B cell (primary cell): Measurements from ENCODE around the gene MICU1. TPM values are rescaled to one million over a fixed set of nuclear protein-coding genes. Genes with fewer than 3 reads are reported as not detected.

Source experiments
- ATAC-seq: fragments of 200-7000 bp; cut with Tn5 transposase; one replicate; pipeline ENCODE4 v1.10.0; 2021; ENCODE audit warnings: low read depth, mild to moderate bottlenecking, moderate number of reproducible peaks, moderate library complexity
- CTCF ChIA-PET: fragments of 350-600 bp; sonication (Branson Sonifier 250); formaldehyde crosslinking; loops from one replicate; lab custom pipeline; 2021; ENCODE audit warnings: antibody characterized with exemption, inconsistent platforms; lab: Charles Lee
- POLR2A ChIA-PET: fragments of 350-600 bp; sonication (Branson Sonifier 250); formaldehyde crosslinking; loops from one replicate; lab custom pipeline; 2021; ENCODE audit warnings: antibody characterized with exemption; lab: Charles Lee
- DNase-seq: peaks from one replicate; pipeline ENCODE4 v3.0.0; 2013
- H2AFZ ChIP-seq: 2 replicates; pipeline ENCODE4 v1.6.1; 2012; ENCODE audit warnings: mild to moderate bottlenecking, low read depth, low read length; ENCODE audit not compliant: insufficient read depth, poor library complexity, severe bottlenecking
- H3K27ac ChIP-seq, 2 donors: 1 replicate in 1 of 2; 2 replicates in 1 of 2; pipeline ENCODE4 v1.5.1; 2012 to 2013; ENCODE audit warnings: low read length in 2 of 2, mild to moderate bottlenecking in 2 of 2, moderate library complexity in 1 of 2
- H3K27me3 ChIP-seq, 4 experiments: fragments of 200-600 bp in 1 of 4; sonication (generic) in 1 of 4; replicated peaks in 1 of 4; 1 replicate in 2 of 4; 2 replicates in 2 of 4; pipeline versions ENCODE4 v1.6.1 to v1.7.0; 2013 to 2016; ENCODE audit warnings: low read length in 3 of 4, mild to moderate bottlenecking in 2 of 4, mixed read lengths in 1 of 4, moderate library complexity in 1 of 4; ENCODE audit not compliant: insufficient read depth in 4 of 4, control insufficient read depth in 3 of 4; ENCODE audit errors: control extremely low read depth in 1 of 4
- H3K36me3 ChIP-seq, 2 experiments: replicated peaks in 1 of 2; 1 replicate in 1 of 2; 2 replicates in 1 of 2; pipeline versions ENCODE4 v1.6.1 to v1.7.1; 2013; ENCODE audit warnings: low read length in 1 of 2; ENCODE audit not compliant: insufficient read depth in 2 of 2, control insufficient read depth in 1 of 2; ENCODE audit errors: control extremely low read depth in 1 of 2, extremely low read depth in 1 of 2
- H3K4me1 ChIP-seq, 2 donors: fragments of 200-600 bp in 1 of 2; sonication (generic) in 1 of 2; 1 replicate in 1 of 2; 2 replicates in 1 of 2; pipeline versions ENCODE4 v1.5.1 to v1.6.1; 2013 to 2017; ENCODE audit warnings: low read length in 2 of 2; ENCODE audit not compliant: control insufficient read depth in 2 of 2, insufficient read depth in 2 of 2
- H3K4me2 ChIP-seq: replicated peaks from 2 replicates; pipeline ENCODE3; 2012; ENCODE audit warnings: mild to moderate bottlenecking, low read depth, low read length; ENCODE audit not compliant: poor library complexity, severe bottlenecking
- H3K4me3 ChIP-seq, 5 experiments: fragments of 200-600 bp in 1 of 5; sonication (generic) in 1 of 5; 1 replicate in 3 of 5; 2 replicates in 2 of 5; pipeline versions ENCODE4 v1.5.1 to v1.7.0; 2011 to 2016; ENCODE audit warnings: low read length in 4 of 5, mild to moderate bottlenecking in 4 of 5, low read depth in 2 of 5, control low read depth in 1 of 5, moderate library complexity in 1 of 5; ENCODE audit not compliant: insufficient read depth in 1 of 5; ENCODE audit errors: control extremely low read depth in 1 of 5, extremely low read depth in 1 of 5
- H3K79me2 ChIP-seq: fragments of 200-600 bp; sonication (generic); one replicate; pipeline ENCODE4 v1.6.0; 2016; ENCODE audit warnings: low read length; ENCODE audit not compliant: control insufficient read depth, insufficient read depth
- H3K9ac ChIP-seq: fragments of 200-600 bp; sonication (generic); 2 replicates; pipeline ENCODE4 v1.6.1; 2017; ENCODE audit warnings: mild to moderate bottlenecking, low read length, moderate library complexity
- H3K9me3 ChIP-seq, 3 donors: one replicate each; pipeline versions ENCODE4 v1.6.1 to v1.7.1; 2013; ENCODE audit warnings: low read length in 2 of 3; ENCODE audit not compliant: control insufficient read depth in 2 of 3, insufficient read depth in 1 of 3; ENCODE audit errors: control extremely low read depth in 1 of 3
- H4K20me1 ChIP-seq: 2 replicates; pipeline ENCODE4 v1.6.0; 2012; ENCODE audit warnings: mild to moderate bottlenecking, low read length; ENCODE audit not compliant: insufficient read depth, control insufficient read depth, poor library complexity, severe bottlenecking
- H3K27ac Mint-ChIP-seq: one replicate; pipeline ENCODE4 v1.8.0; 2021; ENCODE audit warnings: mixed read lengths
- H3K27me3 Mint-ChIP-seq: one replicate; pipeline ENCODE4 v1.8.0; 2021; ENCODE audit warnings: mixed read lengths
- H3K4me1 Mint-ChIP-seq: one replicate; pipeline ENCODE4 v1.8.0; 2021; ENCODE audit warnings: mixed read lengths
- H3K4me3 Mint-ChIP-seq: one replicate; pipeline ENCODE4 v1.8.0; 2021; ENCODE audit warnings: mixed read lengths
- H3K9me3 Mint-ChIP-seq: one replicate; pipeline ENCODE4 v1.8.0; 2022; ENCODE audit warnings: mixed read lengths; ENCODE audit not compliant: insufficient read depth
- CTCF ChIP-seq: fragments of 200-600 bp; IDR thresholded peaks from one replicate; pipeline ENCODE4 v1.8.0; 2022; ENCODE audit warnings: antibody characterized with exemption, mild to moderate bottlenecking
- EZH2 ChIP-seq: IDR thresholded peaks from 2 replicates; pipeline ENCODE4 v1.6.1; 2012; ENCODE audit warnings: borderline replicate concordance, low read depth, mild to moderate bottlenecking, moderate library complexity, low read length; ENCODE audit not compliant: insufficient read depth, poor library complexity, severe bottlenecking
- WGBS: methylation state at CpG from one replicate; pipeline ENCODE4 v1.1.5; 2013; ENCODE audit warnings: missing lambda C conversion rate; ENCODE audit not compliant: insufficient coverage; 5-methylcytosine and 5-hydroxymethylcytosine counted together
- intact Hi-C: fragments of 100-400 bp; cut with micrococcal nuclease; formaldehyde crosslinking; loops from one replicate; pipeline ENCODE4 v1.10.0; 2022
- polyA plus RNA-seq: library from polyadenylated mRNA; depleted of rRNA; stranded (reverse); fragments of >200 nt; gene quantifications from 2 replicates; pipeline ENCODE4 v1.2.3, GENCODE V29; 2012
- total RNA-seq, 2 donors: library from RNA; stranded (reverse); fragments of 120-200 nt in 1 of 2; gene quantifications; 1 replicate in 1 of 2; 2 replicates in 1 of 2; pipeline versions ENCODE4 v1.2.3 to v1.2.4, GENCODE V29; 2013 to 2022

The MICU1 gene
- total and polyA plus RNA-seq, 2 donors (not counting 1 experiment from before 2014, with no cell fraction given): 12.0 to 34.7 TPM

- no peak for ATAC-seq
- Histone ChIP-seq H4K20me1 (no peaks in the 10 kb centered on the region), H3K4me2 (no peak overlapping the region), H2AFZ (no peak overlapping the region), H3K36me3 (peaks cover 3 to 6% of the 10 kb centered on the region in 2 experiments), H3K27me3 (no peaks in the 10 kb centered on the region), H3K27ac (no peak overlapping the region), H3K4me1 (peaks cover 0 to 4% of the 10 kb centered on the region in 2 donors), H3K4me3 (no peak overlapping the region), H3K9ac (no peak overlapping the region), H3K9me3 (no peaks in the 10 kb centered on the region), H3K79me2 (no peaks in the 10 kb centered on the region)
- no peak for TF ChIP-seq CTCF
- TF ChIP-seq EZH2: no peak
- 100% methylated on average over 2 of the region's 5 CpGs for WGBS
- Mint-ChIP-seq H3K27ac (no peak overlapping the region), H3K4me1 (peaks cover 5% of the 10 kb centered on the region), H3K9me3 (no peaks in the 10 kb centered on the region), H3K27me3 (no peaks in the 10 kb centered on the region), H3K4me3 (no peak overlapping the region)
- ChIA-PET POLR2A (no interaction called here), CTCF (no interaction called here)
- DNase-seq: no peak
- intact Hi-C loops: no loop called here
These were observed 237.8 kb downstream of the MICU1 start for GRCh38 chr10:72388062-72388461.

- H3K9me3 ChIP-seq: no peaks in the 10 kb centered on the region
- no peak overlapping the region for H3K27ac ChIP-seq
- no peak overlapping the region for H3K4me2 ChIP-seq
- H3K4me1 Mint-ChIP-seq: peaks cover 5% of the 10 kb centered on the region
- POLR2A ChIA-PET: no interaction called here
- no peak overlapping the region for H2AFZ ChIP-seq
- no peak overlapping the region for H3K27ac Mint-ChIP-seq
- H3K9me3 Mint-ChIP-seq: no peaks in the 10 kb centered on the region
- no peak for ATAC-seq
- no peak overlapping the region for H3K9ac ChIP-seq
- no peak for DNase-seq
- CTCF ChIA-PET: no interaction called here
- H3K4me1 ChIP-seq: peaks cover 0 to 4% of the 10 kb centered on the region in 2 donors
- no peaks in the 10 kb centered on the region for H3K27me3 Mint-ChIP-seq
- no peaks in the 10 kb centered on the region for H3K79me2 ChIP-seq
- intact Hi-C loops: no loop called here
- H3K4me3 Mint-ChIP-seq: no peak overlapping the region
- no peaks in the 10 kb centered on the region for H3K27me3 ChIP-seq
- TF ChIP-seq EZH2 (no peak), CTCF (no peak)
- WGBS: no CpG with 5 or more reads among the region's 3 CpGs
- H3K4me3 ChIP-seq: no peak overlapping the region
- no peaks in the 10 kb centered on the region for H4K20me1 ChIP-seq
- no peaks in the 10 kb centered on the region for H3K36me3 ChIP-seq
These were observed 238.8 kb downstream of the MICU1 start for GRCh38 chr10:72386916-72387586.
